Panc1 (cell line): ENCODE measurements around the gene ATP2B1. TPM values are rescaled to one million over a fixed set of nuclear protein-coding genes. Genes with fewer than 3 reads are reported as not detected.

Experiments
- ATAC-seq: fragments of 200-7000 bp; cut with Tn5 transposase; 2 replicates; pipeline ENCODE4 v1.9.1; 2020; ENCODE audit warnings: mild to moderate bottlenecking, moderate library complexity
- BruUV-seq: library from RNA; stranded (reverse); fragments of 400-500 nt; replicated peaks from 2 replicates; lab custom pipeline; 2021; lab: Mats Ljungman, UMichigan
- CTCF ChIA-PET: fragments of 300-600 bp; sonication (Branson Sonifier 250); formaldehyde crosslinking; loops from one replicate; lab custom pipeline; 2022; ENCODE audit warnings: antibody characterized with exemption; lab: Charles Lee
- POLR2A ChIA-PET: fragments of 300-600 bp; sonication (Branson Sonifier 250); formaldehyde crosslinking; loops from one replicate; lab custom pipeline; 2022; ENCODE audit warnings: antibody characterized with exemption; lab: Charles Lee
- DNase-seq: peaks from one replicate; pipeline ENCODE4 v3.0.0-alpha.2; 2010; ENCODE audit warnings: low read depth, low spot score
- H3K27ac ChIP-seq: 2 replicates; pipeline ENCODE4 v1.5.1; 2011; ENCODE audit warnings: mild to moderate bottlenecking, low read length, inconsistent platforms
- H3K27me3 ChIP-seq: fragments of 200-500 bp; sonication (Bioruptor generic); 2 replicates; pipeline ENCODE4 v1.6.0; 2014; ENCODE audit warnings: low read length, inconsistent platforms; ENCODE audit not compliant: control insufficient read depth, insufficient read depth
- H3K36me3 ChIP-seq: fragments of 200-500 bp; sonication (Bioruptor generic); 2 replicates; pipeline ENCODE4 v1.5.1; 2014; ENCODE audit warnings: inconsistent platforms, mild to moderate bottlenecking, low read length, moderate library complexity; ENCODE audit not compliant: control insufficient read depth, insufficient read depth
- H3K4me1 ChIP-seq: 2 replicates; pipeline ENCODE4 v1.5.1; 2011; ENCODE audit warnings: inconsistent platforms, mild to moderate bottlenecking, low read length, moderate library complexity; ENCODE audit not compliant: control insufficient read depth, insufficient read depth
- H3K4me3 ChIP-seq, 2 experiments: 2 replicates each; pipeline ENCODE4 v1.5.1; 2011 to 2012; ENCODE audit warnings: low read depth in 2 of 2, low read length in 2 of 2, mild to moderate bottlenecking in 2 of 2, inconsistent platforms in 1 of 2, moderate library complexity in 1 of 2
- H3K9me3 ChIP-seq: fragments of 200-500 bp; sonication (Bioruptor generic); 2 replicates; pipeline ENCODE4 v1.5.1; 2014; ENCODE audit warnings: low read depth, mild to moderate bottlenecking, inconsistent platforms, low read length, moderate library complexity; ENCODE audit not compliant: control insufficient read depth, insufficient read depth
- POLR2AphosphoS5 ChIP-seq: IDR thresholded peaks from 2 replicates; pipeline ENCODE4 v1.6.1; 2012; ENCODE audit warnings: mild to moderate bottlenecking, low read depth, low read length, moderate library complexity
- SIN3A ChIP-seq: IDR thresholded peaks from 2 replicates; pipeline ENCODE4 v1.6.1; 2012; ENCODE audit warnings: low read depth, mild to moderate bottlenecking, low read length, moderate library complexity, borderline replicate concordance; ENCODE audit not compliant: insufficient read depth
- TCF7L2 ChIP-seq: IDR thresholded peaks from 2 replicates; pipeline ENCODE4 v1.6.1; 2011; ENCODE audit warnings: mild to moderate bottlenecking, low read depth, low read length, inconsistent platforms
- in situ Hi-C: cut with HindIII; loops from 2 replicates; pipeline ENCODE4 v1.10.0; 2016; ENCODE audit warnings: low sequenced_read_pairs, low pct_unique_long_range_greater_than_20kb
- intact Hi-C: fragments of 100-400 bp; cut with micrococcal nuclease; formaldehyde crosslinking; loops from one replicate; pipeline ENCODE4 v1.10.0; 2022; ENCODE audit not compliant: unreplicated experiment
- total RNA-seq: library from RNA; stranded (reverse); gene quantifications from one replicate; pipeline ENCODE4 v1.2.1, GENCODE V29; 2021; ENCODE audit not compliant: unreplicated experiment
- TF ChIP-seq, protein P1 (sequence below), 2 experiments: IDR thresholded peaks; 2 replicates each; pipeline ENCODE4 v1.6.1; 2011 to 2012; ENCODE audit warnings: low read depth in 2 of 2, control low read depth in 1 of 2, low read length in 1 of 2, mild to moderate bottlenecking in 1 of 2, moderate library complexity in 1 of 2; ENCODE audit not compliant: insufficient read depth in 1 of 2
- TF ChIP-seq, protein P2 (sequence below): fragments of 450-650 bp; IDR thresholded peaks from 2 replicates; pipeline ENCODE4 v1.5.1; 2017; ENCODE audit warnings: mild to moderate bottlenecking

The ATP2B1 gene
- total RNA-seq, 1 experiment from 2014 or later, result 64.5 TPM

- in situ Hi-C loops (no loop called here), intact Hi-C loops (no loop called here)
- Histone ChIP-seq H3K27ac (no peak overlapping the region), H3K9me3 (no peaks in the 10 kb centered on the region), H3K4me3 (no peak overlapping the region), H3K4me1 (peaks cover 11% of the 10 kb centered on the region), H3K27me3 (no peaks in the 10 kb centered on the region), H3K36me3 (no peaks in the 10 kb centered on the region; the same call in 1 of the 2 replicates)
- ChIA-PET POLR2A (no interaction called here), CTCF (no interaction called here)
- DNase-seq (no peak), ATAC-seq (no peak)
- no TSS peak for BruUV-seq
- TF ChIP-seq TCF7L2 (no peak), SIN3A (no peak), POLR2AphosphoS5 (no peak)
- TF ChIP-seq, protein P1, sequence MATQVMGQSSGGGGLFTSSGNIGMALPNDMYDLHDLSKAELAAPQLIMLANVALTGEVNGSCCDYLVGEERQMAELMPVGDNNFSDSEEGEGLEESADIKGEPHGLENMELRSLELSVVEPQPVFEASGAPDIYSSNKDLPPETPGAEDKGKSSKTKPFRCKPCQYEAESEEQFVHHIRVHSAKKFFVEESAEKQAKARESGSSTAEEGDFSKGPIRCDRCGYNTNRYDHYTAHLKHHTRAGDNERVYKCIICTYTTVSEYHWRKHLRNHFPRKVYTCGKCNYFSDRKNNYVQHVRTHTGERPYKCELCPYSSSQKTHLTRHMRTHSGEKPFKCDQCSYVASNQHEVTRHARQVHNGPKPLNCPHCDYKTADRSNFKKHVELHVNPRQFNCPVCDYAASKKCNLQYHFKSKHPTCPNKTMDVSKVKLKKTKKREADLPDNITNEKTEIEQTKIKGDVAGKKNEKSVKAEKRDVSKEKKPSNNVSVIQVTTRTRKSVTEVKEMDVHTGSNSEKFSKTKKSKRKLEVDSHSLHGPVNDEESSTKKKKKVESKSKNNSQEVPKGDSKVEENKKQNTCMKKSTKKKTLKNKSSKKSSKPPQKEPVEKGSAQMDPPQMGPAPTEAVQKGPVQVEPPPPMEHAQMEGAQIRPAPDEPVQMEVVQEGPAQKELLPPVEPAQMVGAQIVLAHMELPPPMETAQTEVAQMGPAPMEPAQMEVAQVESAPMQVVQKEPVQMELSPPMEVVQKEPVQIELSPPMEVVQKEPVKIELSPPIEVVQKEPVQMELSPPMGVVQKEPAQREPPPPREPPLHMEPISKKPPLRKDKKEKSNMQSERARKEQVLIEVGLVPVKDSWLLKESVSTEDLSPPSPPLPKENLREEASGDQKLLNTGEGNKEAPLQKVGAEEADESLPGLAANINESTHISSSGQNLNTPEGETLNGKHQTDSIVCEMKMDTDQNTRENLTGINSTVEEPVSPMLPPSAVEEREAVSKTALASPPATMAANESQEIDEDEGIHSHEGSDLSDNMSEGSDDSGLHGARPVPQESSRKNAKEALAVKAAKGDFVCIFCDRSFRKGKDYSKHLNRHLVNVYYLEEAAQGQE (IDR thresholded peaks at IDR 0.05; ENCODE audit: insufficient read depth in 1 of 2, low read depth in 2 of 2, low read length in 1 of 2), result no peak
- TF ChIP-seq, protein P2, sequence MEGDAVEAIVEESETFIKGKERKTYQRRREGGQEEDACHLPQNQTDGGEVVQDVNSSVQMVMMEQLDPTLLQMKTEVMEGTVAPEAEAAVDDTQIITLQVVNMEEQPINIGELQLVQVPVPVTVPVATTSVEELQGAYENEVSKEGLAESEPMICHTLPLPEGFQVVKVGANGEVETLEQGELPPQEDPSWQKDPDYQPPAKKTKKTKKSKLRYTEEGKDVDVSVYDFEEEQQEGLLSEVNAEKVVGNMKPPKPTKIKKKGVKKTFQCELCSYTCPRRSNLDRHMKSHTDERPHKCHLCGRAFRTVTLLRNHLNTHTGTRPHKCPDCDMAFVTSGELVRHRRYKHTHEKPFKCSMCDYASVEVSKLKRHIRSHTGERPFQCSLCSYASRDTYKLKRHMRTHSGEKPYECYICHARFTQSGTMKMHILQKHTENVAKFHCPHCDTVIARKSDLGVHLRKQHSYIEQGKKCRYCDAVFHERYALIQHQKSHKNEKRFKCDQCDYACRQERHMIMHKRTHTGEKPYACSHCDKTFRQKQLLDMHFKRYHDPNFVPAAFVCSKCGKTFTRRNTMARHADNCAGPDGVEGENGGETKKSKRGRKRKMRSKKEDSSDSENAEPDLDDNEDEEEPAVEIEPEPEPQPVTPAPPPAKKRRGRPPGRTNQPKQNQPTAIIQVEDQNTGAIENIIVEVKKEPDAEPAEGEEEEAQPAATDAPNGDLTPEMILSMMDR, result no peak
Measured at GRCh38 chr12:89649820-89650219, 58.8 kb downstream of the ATP2B1 start.

DNA sequence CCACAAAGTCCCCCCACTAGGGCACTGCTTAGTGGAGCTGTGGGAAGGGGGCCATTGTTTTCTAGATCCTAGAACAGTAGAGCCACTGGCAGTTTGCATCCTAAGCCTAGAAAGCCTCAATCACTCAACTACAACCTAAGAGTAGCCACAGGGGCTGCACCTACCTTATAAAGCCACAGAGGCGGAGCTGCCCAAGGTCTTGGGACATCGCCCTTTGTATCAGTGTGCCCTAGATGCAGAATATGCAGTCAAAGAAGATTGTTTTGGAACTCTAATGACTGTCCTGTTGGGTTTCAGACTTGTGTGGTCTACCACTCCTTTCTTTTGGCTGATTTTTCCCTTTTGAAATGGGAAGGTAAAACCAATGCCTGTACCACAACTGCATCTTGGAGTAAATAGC lies 59.5 kb downstream of the ATP2B1 start:
- H3K36me3 ChIP-seq, result no peaks in the 10 kb centered on the region; the same call in 1 of the 2 replicates
- H3K9me3 ChIP-seq, result no peaks in the 10 kb centered on the region
- no peaks in the 10 kb centered on the region for H3K27me3 ChIP-seq
- ChIA-PET POLR2A (no interaction called here), CTCF (no interaction called here)
- H3K27ac ChIP-seq, result no peak overlapping the region
- TF ChIP-seq SIN3A, result no peak
- TF ChIP-seq, protein P2, result no peak
- no peak for TF ChIP-seq TCF7L2
- TF ChIP-seq, protein P1 (IDR thresholded peaks at IDR 0.05; ENCODE audit: insufficient read depth in 1 of 2, low read depth in 2 of 2, low read length in 1 of 2), result no peak
- TF ChIP-seq POLR2AphosphoS5, result no peak
- ATAC-seq (no peak), DNase-seq (no peak)
- peaks cover 13% of the 10 kb centered on the region for H3K4me1 ChIP-seq
- intact Hi-C loops (no loop called here), in situ Hi-C loops (no loop called here)
- no peak overlapping the region for H3K4me3 ChIP-seq
- BruUV-seq, result no TSS peak
